Ishikawa (cell line): Measurements from ENCODE around the gene FGD5.

Experiments
- EP300 ChIP-seq: IDR thresholded peaks from 2 replicates; pipeline ENCODE4 v1.6.1; 2012; ENCODE audit warnings: borderline replicate concordance
- REST ChIP-seq: IDR thresholded peaks from 2 replicates; pipeline ENCODE4 v1.6.1; 2012; ENCODE audit warnings: low read depth, mild to moderate bottlenecking
- TF ChIP-seq, protein P1 (sequence below): IDR thresholded peaks from 2 replicates; pipeline ENCODE4 v1.6.1; 2012

DNA sequence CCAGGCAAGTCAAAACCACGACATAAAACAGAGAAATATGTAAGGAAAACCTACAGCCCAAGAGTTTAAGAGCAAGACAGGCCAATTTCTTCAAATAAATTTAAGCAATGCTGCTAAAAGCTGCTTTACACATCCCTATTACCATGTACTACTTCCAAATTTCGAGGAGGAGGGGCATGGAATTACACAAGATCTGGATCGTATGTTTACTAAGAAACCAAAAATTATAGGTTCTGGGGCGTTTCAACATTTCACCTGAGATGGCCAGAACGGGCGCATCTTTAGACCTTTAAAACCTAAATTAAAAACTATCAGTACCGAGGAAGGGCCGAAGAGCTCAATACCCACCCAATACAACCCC, 128.0 kb downstream of the FGD5 start:
- TF ChIP-seq, protein P1, sequence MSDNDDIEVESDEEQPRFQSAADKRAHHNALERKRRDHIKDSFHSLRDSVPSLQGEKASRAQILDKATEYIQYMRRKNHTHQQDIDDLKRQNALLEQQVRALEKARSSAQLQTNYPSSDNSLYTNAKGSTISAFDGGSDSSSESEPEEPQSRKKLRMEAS = no peak
- no peak for TF ChIP-seq REST
- TF ChIP-seq EP300 = no peak
